Measurements from ENCODE around the gene KCNJ11.

GRCh38 chr11:17396598-17397310, 8.3 kb upstream of the KCNJ11 start:
- TF ChIP-seq CTCF (IDR thresholded peaks at IDR 0.05; ENCODE audit: insufficient read depth, low read length, poor library complexity, severe bottlenecking): no peak
- TF ChIP-seq EZH2phosphoT487 (conservative IDR thresholded peaks at IDR 0.05; ENCODE audit: low read length): no peak
